HepG2 (cell line): ENCODE measurements around the gene HMGCLL1. TPM values are rescaled to one million over a fixed set of nuclear protein-coding genes. Genes with fewer than 3 reads are reported as not detected.

Experiments
- GABPB1 ChIP-seq: IDR thresholded peaks from 2 replicates; pipeline ENCODE4 v1.6.1; 2016; ENCODE audit warnings: mild to moderate bottlenecking, missing genetic modification reagents, moderate library complexity, missing compliant biosample characterization
- MBNL3 ChIP-seq: fragments of 250-450 bp; sonication (Bioruptor Pico); conservative IDR thresholded peaks from 2 replicates; pipeline ENCODE4 v1.8.0; 2022; ENCODE audit warnings: mild to moderate bottlenecking, inconsistent platforms
- ZNF737 ChIP-seq: sonication (generic); formaldehyde crosslinking; IDR thresholded peaks from 2 replicates; pipeline ENCODE4 v1.5.0; 2020; ENCODE audit warnings: missing genetic modification reagents, mild to moderate bottlenecking, borderline replicate concordance
- polyA plus RNA-seq, 8 experiments: library from polyadenylated mRNA; depleted of rRNA in 3 of 8; stranded (reverse) in 7 of 8; unstranded in 1 of 8; fragments of >200 nt; fragmentation: Illumina TruSeq in 4 of 8; extraction: Trizol in 4 of 8; gene quantifications; 2 replicates each; pipeline versions ENCODE4 v1.2.1 to v1.2.3, GENCODE V29; 2011 to 2016; ENCODE audit warnings: low read depth in 4 of 8, missing spikeins in 1 of 8, mixed read lengths in 1 of 8; ENCODE audit not compliant: insufficient read depth in 1 of 8
- total RNA-seq, 5 experiments: library from RNA; depleted of rRNA; stranded (reverse); fragments of >200 nt; fragmentation: Illumina TruSeq; extraction: Trizol; gene quantifications; 2 replicates each; pipeline ENCODE4 v1.2.3, GENCODE V29; 2016; ENCODE audit warnings: low read depth in 1 of 5
- TF ChIP-seq, protein P1 (sequence below): sonication (generic); formaldehyde crosslinking; IDR thresholded peaks from 2 replicates; pipeline ENCODE4 v1.4.0; 2020; ENCODE audit warnings: mild to moderate bottlenecking, missing genetic modification reagents
- TF ChIP-seq, protein P2 (sequence below): sonication (generic); formaldehyde crosslinking; IDR thresholded peaks from 2 replicates; pipeline ENCODE4 v1.9.0; 2021; ENCODE audit warnings: mild to moderate bottlenecking, missing genetic modification reagents

HMGCLL1 gene
- total and polyA plus RNA-seq, 2 of the 13 experiments (the other 11 are each of a cell fraction or from before 2014, with no cell fraction given): not detected

DNA sequence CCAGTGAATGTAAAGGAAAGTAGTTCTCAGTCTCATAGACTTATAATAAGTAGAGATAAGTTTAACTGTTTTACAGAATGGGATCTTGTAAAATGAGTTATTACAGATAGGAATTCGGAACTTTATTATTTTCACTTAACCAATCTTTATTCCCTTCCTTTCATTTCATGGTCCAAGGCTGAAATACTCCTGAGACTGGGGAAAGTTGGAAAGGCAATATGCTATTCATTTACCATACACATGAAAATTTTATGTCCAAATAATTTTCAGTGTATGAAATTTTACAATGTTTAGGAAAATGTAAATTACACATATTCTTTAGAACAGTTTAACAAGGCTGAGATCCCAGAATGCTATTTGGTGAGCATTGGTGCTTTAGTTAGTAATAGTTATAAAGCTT, 62.3 kb downstream of the HMGCLL1 start (continued):
- TF ChIP-seq ZNF737 (CRISPR knock-in tag): no peak
- TF ChIP-seq, protein P1, sequence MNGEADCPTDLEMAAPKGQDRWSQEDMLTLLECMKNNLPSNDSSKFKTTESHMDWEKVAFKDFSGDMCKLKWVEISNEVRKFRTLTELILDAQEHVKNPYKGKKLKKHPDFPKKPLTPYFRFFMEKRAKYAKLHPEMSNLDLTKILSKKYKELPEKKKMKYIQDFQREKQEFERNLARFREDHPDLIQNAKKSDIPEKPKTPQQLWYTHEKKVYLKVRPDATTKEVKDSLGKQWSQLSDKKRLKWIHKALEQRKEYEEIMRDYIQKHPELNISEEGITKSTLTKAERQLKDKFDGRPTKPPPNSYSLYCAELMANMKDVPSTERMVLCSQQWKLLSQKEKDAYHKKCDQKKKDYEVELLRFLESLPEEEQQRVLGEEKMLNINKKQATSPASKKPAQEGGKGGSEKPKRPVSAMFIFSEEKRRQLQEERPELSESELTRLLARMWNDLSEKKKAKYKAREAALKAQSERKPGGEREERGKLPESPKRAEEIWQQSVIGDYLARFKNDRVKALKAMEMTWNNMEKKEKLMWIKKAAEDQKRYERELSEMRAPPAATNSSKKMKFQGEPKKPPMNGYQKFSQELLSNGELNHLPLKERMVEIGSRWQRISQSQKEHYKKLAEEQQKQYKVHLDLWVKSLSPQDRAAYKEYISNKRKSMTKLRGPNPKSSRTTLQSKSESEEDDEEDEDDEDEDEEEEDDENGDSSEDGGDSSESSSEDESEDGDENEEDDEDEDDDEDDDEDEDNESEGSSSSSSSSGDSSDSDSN (CRISPR knock-in tag): no peak
- TF ChIP-seq GABPB1 (CRISPR knock-in tag): no peak
- TF ChIP-seq, protein P2, sequence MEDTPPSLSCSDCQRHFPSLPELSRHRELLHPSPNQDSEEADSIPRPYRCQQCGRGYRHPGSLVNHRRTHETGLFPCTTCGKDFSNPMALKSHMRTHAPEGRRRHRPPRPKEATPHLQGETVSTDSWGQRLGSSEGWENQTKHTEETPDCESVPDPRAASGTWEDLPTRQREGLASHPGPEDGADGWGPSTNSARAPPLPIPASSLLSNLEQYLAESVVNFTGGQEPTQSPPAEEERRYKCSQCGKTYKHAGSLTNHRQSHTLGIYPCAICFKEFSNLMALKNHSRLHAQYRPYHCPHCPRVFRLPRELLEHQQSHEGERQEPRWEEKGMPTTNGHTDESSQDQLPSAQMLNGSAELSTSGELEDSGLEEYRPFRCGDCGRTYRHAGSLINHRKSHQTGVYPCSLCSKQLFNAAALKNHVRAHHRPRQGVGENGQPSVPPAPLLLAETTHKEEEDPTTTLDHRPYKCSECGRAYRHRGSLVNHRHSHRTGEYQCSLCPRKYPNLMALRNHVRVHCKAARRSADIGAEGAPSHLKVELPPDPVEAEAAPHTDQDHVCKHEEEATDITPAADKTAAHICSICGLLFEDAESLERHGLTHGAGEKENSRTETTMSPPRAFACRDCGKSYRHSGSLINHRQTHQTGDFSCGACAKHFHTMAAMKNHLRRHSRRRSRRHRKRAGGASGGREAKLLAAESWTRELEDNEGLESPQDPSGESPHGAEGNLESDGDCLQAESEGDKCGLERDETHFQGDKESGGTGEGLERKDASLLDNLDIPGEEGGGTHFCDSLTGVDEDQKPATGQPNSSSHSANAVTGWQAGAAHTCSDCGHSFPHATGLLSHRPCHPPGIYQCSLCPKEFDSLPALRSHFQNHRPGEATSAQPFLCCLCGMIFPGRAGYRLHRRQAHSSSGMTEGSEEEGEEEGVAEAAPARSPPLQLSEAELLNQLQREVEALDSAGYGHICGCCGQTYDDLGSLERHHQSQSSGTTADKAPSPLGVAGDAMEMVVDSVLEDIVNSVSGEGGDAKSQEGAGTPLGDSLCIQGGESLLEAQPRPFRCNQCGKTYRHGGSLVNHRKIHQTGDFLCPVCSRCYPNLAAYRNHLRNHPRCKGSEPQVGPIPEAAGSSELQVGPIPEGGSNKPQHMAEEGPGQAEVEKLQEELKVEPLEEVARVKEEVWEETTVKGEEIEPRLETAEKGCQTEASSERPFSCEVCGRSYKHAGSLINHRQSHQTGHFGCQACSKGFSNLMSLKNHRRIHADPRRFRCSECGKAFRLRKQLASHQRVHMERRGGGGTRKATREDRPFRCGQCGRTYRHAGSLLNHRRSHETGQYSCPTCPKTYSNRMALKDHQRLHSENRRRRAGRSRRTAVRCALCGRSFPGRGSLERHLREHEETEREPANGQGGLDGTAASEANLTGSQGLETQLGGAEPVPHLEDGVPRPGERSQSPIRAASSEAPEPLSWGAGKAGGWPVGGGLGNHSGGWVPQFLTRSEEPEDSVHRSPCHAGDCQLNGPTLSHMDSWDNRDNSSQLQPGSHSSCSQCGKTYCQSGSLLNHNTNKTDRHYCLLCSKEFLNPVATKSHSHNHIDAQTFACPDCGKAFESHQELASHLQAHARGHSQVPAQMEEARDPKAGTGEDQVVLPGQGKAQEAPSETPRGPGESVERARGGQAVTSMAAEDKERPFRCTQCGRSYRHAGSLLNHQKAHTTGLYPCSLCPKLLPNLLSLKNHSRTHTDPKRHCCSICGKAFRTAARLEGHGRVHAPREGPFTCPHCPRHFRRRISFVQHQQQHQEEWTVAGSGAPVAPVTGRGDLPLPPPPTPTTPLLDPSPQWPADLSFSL (CRISPR knock-in tag): no peak
- TF ChIP-seq MBNL3 (CRISPR knock-in tag): no peak
